ENCODE measurements around the gene ZMAT3.

The ZMAT3 gene

GRCh38 chr3:179021119-179021903 lies 50.3 kb downstream of the ZMAT3 start:
- DNase-seq (ENCODE audit: low read depth) = no peak

GRCh38 chr3:179020112-179020511 lies 51.5 kb downstream of the ZMAT3 start:
- DNase-seq (ENCODE audit: low read depth) = no peak

- no peak for DNase-seq (ENCODE audit: low read depth)
Observed at GRCh38 chr3:179018808-179019207, 52.8 kb downstream of the ZMAT3 start.

- no peak for DNase-seq (ENCODE audit: low read depth)
Observed at GRCh38 chr3:179016979-179017670, 54.5 kb downstream of the ZMAT3 start.

DNA sequence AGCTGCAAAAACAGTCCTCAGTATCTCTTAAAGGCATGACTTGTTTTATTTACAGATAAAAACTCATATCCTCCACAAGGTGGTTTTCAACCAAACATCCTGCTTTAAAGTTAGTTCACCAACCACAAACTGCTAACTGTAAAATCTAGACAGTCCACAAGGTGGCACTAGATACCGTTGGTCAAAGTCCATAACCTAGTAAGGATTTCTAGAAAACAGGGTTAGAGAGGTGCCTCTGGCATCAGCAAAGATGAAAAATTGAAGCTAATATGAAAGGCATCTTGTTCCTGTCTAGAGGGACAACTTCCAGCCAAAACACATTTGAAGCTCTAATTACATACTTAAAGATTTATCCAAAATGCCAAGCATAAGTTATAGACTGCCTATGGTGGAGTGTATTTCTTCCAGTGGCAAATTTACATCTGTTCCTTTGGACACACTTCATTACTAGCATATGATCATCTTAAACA lies 56.0 kb downstream of the ZMAT3 start:
- peak; percentile 39 for DNase-seq (ENCODE audit: low read depth)

GRCh38 chr3:179005706-179006105 lies 65.9 kb downstream of the ZMAT3 start:
- no peak for DNase-seq (ENCODE audit: low read depth)

- no peak for DNase-seq (ENCODE audit: low read depth)
Observed at GRCh38 chr3:179005213-179005612, 66.4 kb downstream of the ZMAT3 start.

GRCh38 chr3:179000659-179001058 lies 71.0 kb downstream of the ZMAT3 start:
- no peak for DNase-seq (ENCODE audit: low read depth)

GRCh38 chr3:179000144-179000543 lies 71.5 kb downstream of the ZMAT3 start:
- no peak for DNase-seq (ENCODE audit: low read depth)

- no peak for DNase-seq (ENCODE audit: low read depth)
Observed at GRCh38 chr3:178996399-178996798, 75.2 kb downstream of the ZMAT3 start.

GRCh38 chr3:178990293-178990692 lies 81.3 kb downstream of the ZMAT3 start:
- DNase-seq (ENCODE audit: low read depth) = no peak

GRCh38 chr3:178989821-178990220 lies 81.8 kb downstream of the ZMAT3 start:
- no peak for DNase-seq (ENCODE audit: low read depth)

- no peak for DNase-seq (ENCODE audit: low read depth)
Observed at GRCh38 chr3:178987745-178988144, 83.9 kb downstream of the ZMAT3 start.

DNA sequence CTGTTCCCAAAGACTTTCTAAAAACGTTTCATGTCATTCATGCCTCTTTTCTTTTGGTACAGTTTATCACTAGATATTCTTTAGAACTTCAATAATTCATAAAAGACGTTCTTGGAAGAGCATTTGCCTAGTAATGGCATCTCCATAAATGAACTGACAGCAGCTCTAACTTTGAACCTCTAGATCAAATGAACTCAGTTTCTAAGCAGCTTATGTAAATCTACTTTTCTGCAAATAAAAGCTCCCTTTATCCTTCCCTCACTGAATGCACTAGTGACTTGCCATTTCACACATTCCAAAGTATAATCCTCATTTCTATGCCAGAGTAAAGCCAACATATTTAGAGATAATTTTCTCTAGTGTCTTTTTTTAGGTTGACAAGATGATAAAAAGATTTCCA lies 85.2 kb downstream of the ZMAT3 start:
- no peak for DNase-seq (ENCODE audit: low read depth)

GRCh38 chr3:178982137-178982536 lies 89.5 kb downstream of the ZMAT3 start:
- DNase-seq (ENCODE audit: low read depth) = no peak

DNA sequence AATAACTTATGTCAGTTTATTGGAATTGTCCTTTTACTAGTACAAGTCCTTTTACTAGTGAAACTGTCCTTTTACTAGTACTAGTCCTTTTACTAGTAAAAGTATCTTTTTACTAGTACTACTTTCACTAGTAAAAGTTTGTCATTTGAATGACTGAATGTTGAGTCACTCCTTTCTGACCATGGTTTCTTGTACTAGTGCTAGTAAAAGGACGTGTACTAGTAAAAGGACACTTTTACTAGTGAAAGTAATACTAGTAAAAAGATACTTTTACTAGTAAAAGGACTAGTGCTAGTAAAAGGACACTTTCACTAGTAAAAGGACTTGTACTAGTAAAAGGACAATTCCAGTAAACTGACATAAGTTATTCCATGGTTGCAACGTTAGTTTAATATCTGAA lies 96.3 kb downstream of the ZMAT3 start:
- no peak for DNase-seq (ENCODE audit: low read depth)

DNA sequence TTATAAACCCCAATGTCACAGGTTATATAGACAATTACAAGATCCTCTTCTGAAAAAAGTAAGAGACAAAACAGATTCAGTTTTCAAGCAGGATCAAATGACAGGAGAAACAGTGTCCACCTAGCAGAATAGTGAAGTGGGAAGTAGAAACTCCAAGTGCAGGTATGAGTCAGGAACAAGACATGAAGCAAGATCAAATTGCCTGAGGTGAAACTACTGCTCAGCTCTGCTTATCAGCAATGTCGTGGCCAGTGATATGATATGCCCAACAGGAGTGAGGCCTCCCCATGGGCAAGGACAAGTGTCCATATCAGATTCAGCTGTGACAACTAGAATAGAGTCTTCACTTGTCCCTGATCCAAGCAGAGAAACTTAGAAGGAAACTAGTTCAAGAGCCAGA lies 100.0 kb downstream of the ZMAT3 start:
- DNase-seq (ENCODE audit: low read depth) = no peak

- DNase-seq (ENCODE audit: low read depth) = no peak
Observed at GRCh38 chr3:178969004-178969700, 102.5 kb downstream of the ZMAT3 start.

Measured in GM04503 (cell line).